GM12891 (cell line): Measurements from ENCODE around the gene PHF14.
A peak's percentile ranks its signal among the peaks of the same experiment; 100 is the strongest.

ENCODE experiments used
- DNase-seq: peaks from one replicate; pipeline ENCODE4 v3.0.0; 2011; ENCODE audit warnings: low spot score; ENCODE audit not compliant: insufficient read length
- FAIRE-seq: peaks from 2 replicates; lab custom pipeline; 2011; peaks lifted over from hg19 to GRCh38; lab: Jason Lieb, UNC
- PAX5 ChIP-seq: IDR thresholded peaks from 2 replicates; pipeline ENCODE4 v1.6.1; 2011; ENCODE audit warnings: low read length, moderate library complexity, mild to moderate bottlenecking; ENCODE audit not compliant: insufficient read depth, severe bottlenecking
- POLR2A ChIP-seq: IDR thresholded peaks from 2 replicates; pipeline ENCODE4 v1.6.1; 2011; ENCODE audit warnings: low read depth, low read length, control low read depth
- POLR2AphosphoS5 ChIP-seq: IDR thresholded peaks from 2 replicates; pipeline ENCODE4 v1.6.1; 2011; ENCODE audit warnings: low read depth, low read length, control low read depth
- POU2F2 ChIP-seq: IDR thresholded peaks from 2 replicates; pipeline ENCODE4 v1.6.1; 2011; ENCODE audit warnings: low read depth, mild to moderate bottlenecking, control low read depth, low read length, moderate library complexity
- SPI1 ChIP-seq: IDR thresholded peaks from 2 replicates; pipeline ENCODE4 v1.6.1; 2011; ENCODE audit warnings: low read depth, low read length, control low read depth
- TAF1 ChIP-seq: IDR thresholded peaks from 2 replicates; pipeline ENCODE4 v1.6.1; 2011; ENCODE audit warnings: low read depth, low read length, control low read depth

PHF14 gene

DNA sequence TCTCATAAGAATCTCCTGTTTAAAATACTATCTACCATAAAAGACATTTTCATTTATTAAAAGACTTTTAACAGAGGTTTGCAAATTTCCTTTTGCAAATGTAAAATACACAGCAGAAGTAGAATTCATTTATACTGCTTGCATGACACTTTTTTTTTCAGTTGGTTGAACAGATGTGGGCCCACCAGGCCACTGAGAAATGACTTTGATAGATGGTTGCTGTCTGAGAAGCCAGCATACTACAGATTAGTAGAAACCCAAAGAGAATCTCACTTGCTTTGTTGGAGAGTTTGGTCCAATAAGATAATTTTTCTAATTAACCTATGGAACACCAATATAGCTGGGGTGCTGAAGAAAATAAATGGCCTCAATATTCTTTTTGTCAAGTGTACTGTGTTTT is 66.3 kb downstream of the PHF14 start:
- DNase-seq (no peak), FAIRE-seq (no peak)
- TF ChIP-seq TAF1 (no peak), SPI1 (no peak), PAX5 (no peak), POLR2A (no peak), POU2F2 (no peak), POLR2AphosphoS5 (no peak)

- FAIRE-seq: no peak
- DNase-seq: no peak
- TF ChIP-seq TAF1: no peak
- TF ChIP-seq POLR2A: no peak
- no peak for TF ChIP-seq POLR2AphosphoS5
- no peak for TF ChIP-seq POU2F2
- TF ChIP-seq SPI1: no peak
- no peak for TF ChIP-seq PAX5
Observed at GRCh38 chr7:11054033-11054432, 80.4 kb downstream of the PHF14 start.

DNA sequence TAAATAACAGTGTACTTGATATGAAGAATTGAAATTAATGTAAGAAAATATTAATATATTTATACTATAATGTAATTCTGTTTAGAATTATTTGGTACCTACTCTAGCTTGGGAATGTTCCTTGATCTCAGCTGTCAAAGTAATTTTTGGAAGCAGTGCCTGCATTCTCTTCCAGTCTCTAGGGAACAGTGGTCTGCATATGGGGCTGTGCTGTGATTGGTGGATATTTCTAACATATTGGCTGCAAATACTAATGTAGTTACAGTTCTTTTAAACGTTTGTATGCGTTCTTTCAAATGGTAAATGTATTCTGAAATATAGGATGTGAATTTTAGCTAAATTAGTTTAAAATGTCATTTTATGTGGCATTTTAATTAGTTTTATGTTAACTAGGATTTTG is 87.2 kb downstream of the PHF14 start:
- FAIRE-seq (no peak), DNase-seq (no peak)
- no peak for TF ChIP-seq TAF1
- no peak for TF ChIP-seq POU2F2
- no peak for TF ChIP-seq PAX5
- no peak for TF ChIP-seq SPI1
- TF ChIP-seq POLR2A: no peak
- TF ChIP-seq POLR2AphosphoS5: no peak

DNA sequence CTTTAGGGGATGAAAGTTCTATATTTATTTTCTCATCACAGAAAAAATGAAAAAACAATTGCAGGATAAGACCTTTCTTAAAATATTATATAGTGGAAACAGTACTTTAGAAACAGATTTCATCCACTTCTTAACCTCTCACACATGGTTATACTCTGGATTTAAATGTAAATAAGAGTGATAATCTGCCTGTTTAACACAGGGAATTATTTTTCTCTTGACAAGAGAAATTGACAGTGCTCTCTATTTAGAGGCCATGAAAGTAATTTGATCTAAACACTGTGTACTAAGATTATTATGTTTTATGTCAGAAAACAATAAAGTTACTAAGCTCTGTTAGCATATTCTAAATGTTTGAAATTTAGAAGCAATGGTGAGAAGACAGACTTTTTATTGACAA is 88.4 kb downstream of the PHF14 start:
- no peak for FAIRE-seq
- no peak for DNase-seq
- TF ChIP-seq TAF1 (no peak), POU2F2 (no peak), POLR2A (no peak), SPI1 (no peak), PAX5 (no peak), POLR2AphosphoS5 (no peak)

- FAIRE-seq (no peak), DNase-seq (no peak)
- no peak for TF ChIP-seq PAX5
- TF ChIP-seq POLR2A: no peak
- no peak for TF ChIP-seq TAF1
- no peak for TF ChIP-seq POLR2AphosphoS5
- no peak for TF ChIP-seq POU2F2
- TF ChIP-seq SPI1: no peak
Observed at GRCh38 chr7:11069591-11069990, 95.9 kb downstream of the PHF14 start.

- DNase-seq (no peak), FAIRE-seq (no peak)
- TF ChIP-seq POLR2AphosphoS5 (no peak), PAX5 (no peak), POU2F2 (no peak), POLR2A (no peak), SPI1 (no peak), TAF1 (no peak)
Observed at GRCh38 chr7:11077816-11078215, 104.1 kb downstream of the PHF14 start.

DNA sequence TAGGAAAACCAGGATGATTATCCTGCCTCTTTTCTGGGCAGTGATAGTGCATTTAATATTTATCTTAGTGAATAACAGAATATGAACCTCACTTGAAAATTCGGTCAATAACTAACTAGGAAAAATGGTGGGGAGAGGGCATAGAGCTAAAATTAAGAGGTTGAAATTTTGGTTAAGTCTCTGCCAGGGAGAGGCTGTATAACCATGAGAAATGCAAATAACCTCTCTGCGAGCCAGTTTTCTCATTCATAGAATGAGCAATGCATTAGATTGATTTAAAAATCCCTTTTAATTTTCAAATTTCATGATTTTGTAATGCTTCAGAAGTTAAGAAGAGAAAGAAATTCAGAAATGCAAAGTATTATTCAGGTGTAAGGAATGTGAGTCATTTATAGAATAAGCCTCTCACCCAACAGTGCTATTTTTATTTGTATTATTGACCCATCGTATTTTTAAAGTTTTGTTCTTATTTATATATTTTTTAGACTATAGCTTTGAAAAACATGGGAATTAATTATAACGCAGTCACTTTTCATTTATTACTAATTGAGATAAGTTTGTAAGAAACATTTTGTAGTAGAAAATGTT is 104.7 kb downstream of the PHF14 start:
- no peak for TF ChIP-seq TAF1
- TF ChIP-seq PAX5: no peak
- no peak for TF ChIP-seq POU2F2
- TF ChIP-seq SPI1: no peak
- no peak for FAIRE-seq
- peak; percentile 3 for DNase-seq

DNA sequence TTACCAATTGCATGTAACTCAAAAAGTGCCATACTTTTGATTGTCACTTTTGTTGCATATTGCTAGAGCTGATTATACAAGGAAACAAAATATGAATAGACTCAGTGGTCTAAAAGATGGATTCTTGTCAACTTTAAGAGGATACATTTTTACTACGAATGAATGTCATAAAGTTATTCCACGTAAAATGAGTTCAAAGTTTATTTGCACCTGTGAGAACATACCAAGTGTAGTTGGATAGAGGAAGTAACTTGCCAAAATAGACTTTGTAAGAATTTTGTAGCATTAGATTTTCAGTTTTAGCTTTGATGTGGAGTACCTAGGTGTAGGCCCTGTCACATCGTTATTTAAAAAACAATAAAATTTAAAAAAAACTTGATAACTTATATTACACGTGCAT is 106.2 kb downstream of the PHF14 start:
- TF ChIP-seq POLR2A (no peak), POU2F2 (no peak), TAF1 (no peak), PAX5 (no peak), SPI1 (no peak), POLR2AphosphoS5 (no peak)
- FAIRE-seq: peak; percentile 40

GRCh38 chr7:11082121-11082520 is 108.4 kb downstream of the PHF14 start:
- no peak for DNase-seq
- TF ChIP-seq SPI1: no peak
- no peak for TF ChIP-seq POLR2AphosphoS5
- TF ChIP-seq POU2F2: no peak
- no peak for TF ChIP-seq PAX5
- no peak for TF ChIP-seq TAF1
- no peak for TF ChIP-seq POLR2A
- FAIRE-seq: no peak

More for the DNA sequence above, 106.2 kb downstream of the PHF14 start:
- no peak for DNase-seq

DNA sequence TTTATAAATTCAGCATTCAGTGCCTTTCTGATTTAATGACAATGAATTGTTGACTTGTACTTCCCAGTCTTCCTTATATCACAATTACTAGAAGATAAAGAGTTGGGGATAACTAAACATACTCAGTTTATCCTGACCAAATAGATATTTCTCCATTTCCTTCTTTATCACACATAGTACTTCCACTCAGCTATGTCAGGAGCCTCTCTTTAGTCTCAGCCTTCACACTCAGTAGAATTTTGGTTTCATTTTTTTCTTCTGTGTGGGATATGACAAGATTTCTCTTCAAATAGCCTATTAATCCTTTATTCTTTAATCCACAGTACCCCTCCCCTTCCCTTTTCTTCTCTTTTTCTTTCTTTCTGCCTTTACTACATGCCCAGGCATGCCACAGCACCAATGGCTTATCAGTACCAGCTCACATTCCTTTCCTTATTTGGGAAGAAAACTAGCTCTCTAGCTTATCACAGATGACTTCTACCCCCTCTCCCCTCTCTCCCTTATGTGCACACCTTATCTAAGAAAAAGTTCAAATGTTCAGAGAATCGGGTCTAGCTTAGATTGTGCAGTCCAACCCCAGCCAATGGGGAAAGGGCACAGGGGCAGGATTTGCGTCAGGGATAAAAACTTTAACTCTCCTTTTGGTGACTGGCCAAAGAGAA is 109.0 kb downstream of the PHF14 start:
- FAIRE-seq (no peak), DNase-seq (no peak)
- TF ChIP-seq POLR2AphosphoS5 (no peak), POLR2A (no peak), PAX5 (no peak), POU2F2 (no peak), TAF1 (no peak), SPI1 (no peak)
